H1 (cell line): ENCODE data around the gene ZNF483. TPM values are rescaled to one million over a fixed set of nuclear protein-coding genes. Genes with fewer than 3 reads are reported as not detected.

Source experiments
- CTCF ChIA-PET: fragments of 300-600 bp; sonication (Branson Sonifier 250); formaldehyde crosslinking; loops from one replicate; lab custom pipeline; 2021; ENCODE audit not compliant: partially characterized antibody; lab: Charles Lee
- POLR2A ChIA-PET: fragments of 300-600 bp; sonication (Branson Sonifier 250); formaldehyde crosslinking; loops from one replicate; lab custom pipeline; 2021; ENCODE audit warnings: inconsistent platforms; ENCODE audit not compliant: partially characterized antibody; lab: Charles Lee
- DNase-seq, 2 experiments: peaks; one replicate each; pipeline versions ENCODE4 v3.0.0 to v3.0.0-alpha.2; 2010 to 2022; ENCODE audit warnings: low spot score in 2 of 2, low read depth in 1 of 2, mixed read lengths in 1 of 2
- FAIRE-seq: peaks from 2 replicates; lab custom pipeline; 2011; peaks lifted over from hg19 to GRCh38; lab: Jason Lieb, UNC
- H2AFZ ChIP-seq: 2 replicates; pipeline ENCODE4 v1.8.1; 2012; ENCODE audit warnings: low read length, inconsistent platforms
- H2AK5ac ChIP-seq: 2 replicates; pipeline ENCODE4 v1.6.1; 2013; ENCODE audit warnings: low read depth, low read length
- H2BK120ac ChIP-seq: replicated peaks from 2 replicates; pipeline ENCODE3; 2013; ENCODE audit warnings: low read depth, low read length, inconsistent platforms
- H2BK12ac ChIP-seq: 2 replicates; pipeline ENCODE4 v1.6.1; 2013; ENCODE audit warnings: low read depth, low read length
- H2BK15ac ChIP-seq: 2 replicates; pipeline ENCODE4 v1.6.1; 2013; ENCODE audit warnings: low read length
- H2BK20ac ChIP-seq: 2 replicates; pipeline ENCODE4 v1.6.1; 2013; ENCODE audit warnings: low read length
- H2BK5ac ChIP-seq: 2 replicates; pipeline ENCODE4 v1.6.1; 2013; ENCODE audit warnings: low read depth, low read length
- H3K14ac ChIP-seq: 2 replicates; pipeline ENCODE4 v1.6.1; 2013; ENCODE audit warnings: inconsistent platforms; ENCODE audit not compliant: insufficient read length
- H3K18ac ChIP-seq: 2 replicates; pipeline ENCODE4 v1.6.1; 2013; ENCODE audit warnings: low read length; ENCODE audit errors: extremely low read depth
- H3K23ac ChIP-seq: 2 replicates; pipeline ENCODE4 v1.6.1; 2013; ENCODE audit warnings: inconsistent platforms; ENCODE audit not compliant: insufficient read length
- H3K23me2 ChIP-seq: 2 replicates; pipeline ENCODE4 v1.6.1; 2013; ENCODE audit warnings: low read depth, low read length
- H3K27ac ChIP-seq: 2 replicates; pipeline ENCODE4 v1.6.1; 2011; ENCODE audit warnings: low read depth, low read length, inconsistent platforms
- H3K27me3 ChIP-seq, 4 experiments: replicated peaks in 1 of 4; 1 replicate in 1 of 4; 2 replicates in 3 of 4; pipeline versions ENCODE4 v1.6.1 to v1.8.1; 2011 to 2013; ENCODE audit warnings: low read length in 3 of 4, mild to moderate bottlenecking in 3 of 4, inconsistent platforms in 2 of 4, mixed read lengths in 2 of 4, moderate library complexity in 1 of 4; ENCODE audit not compliant: control insufficient read depth in 3 of 4, insufficient read depth in 3 of 4; ENCODE audit errors: extremely low read depth in 1 of 4
- H3K36me3 ChIP-seq, 4 experiments: 2 replicates each; pipeline versions ENCODE4 v1.6.1 to v1.8.1; 2011 to 2013; ENCODE audit warnings: mild to moderate bottlenecking in 4 of 4, low read length in 3 of 4, moderate library complexity in 2 of 4, control low read depth in 1 of 4, inconsistent platforms in 1 of 4; ENCODE audit not compliant: insufficient read depth in 4 of 4, control insufficient read depth in 2 of 4
- H3K4ac ChIP-seq: replicated peaks from 2 replicates; pipeline ENCODE3; 2013; ENCODE audit warnings: low read length, low read depth, mixed read lengths, inconsistent platforms; ENCODE audit not compliant: insufficient read length
- H3K4me1 ChIP-seq, 4 experiments: replicated peaks in 1 of 4; 1 replicate in 1 of 4; 2 replicates in 3 of 4; pipeline versions ENCODE4 v1.6.1 to v1.8.1; 2011 to 2013; ENCODE audit warnings: low read length in 3 of 4, inconsistent platforms in 2 of 4, mixed read lengths in 1 of 4; ENCODE audit not compliant: insufficient read depth in 4 of 4, control insufficient read depth in 3 of 4
- H3K4me2 ChIP-seq, 2 experiments: 2 replicates each; pipeline versions ENCODE4 v1.6.1 to v1.8.1; 2011 to 2013; ENCODE audit warnings: low read depth in 2 of 2, low read length in 2 of 2, control low read depth in 1 of 2, inconsistent platforms in 1 of 2, mild to moderate bottlenecking in 1 of 2; ENCODE audit not compliant: insufficient read depth in 1 of 2
- H3K4me3 ChIP-seq, 4 experiments: fragments of 200-600, 300-600 bp in 1 of 4; sonication (generic), shearing (Covaris generic), sonication (Bioruptor Twin) in 1 of 4; 2 replicates each; pipeline versions ENCODE4 v1.5.1 to v1.8.1; 2011 to 2016; ENCODE audit warnings: low read length in 4 of 4, low read depth in 3 of 4, control low read depth in 2 of 4, inconsistent platforms in 2 of 4, mild to moderate bottlenecking in 2 of 4, mixed read lengths in 1 of 4, moderate library complexity in 1 of 4; ENCODE audit not compliant: insufficient read depth in 2 of 4; ENCODE audit errors: extremely low read depth in 1 of 4
- H3K56ac ChIP-seq: replicated peaks from 2 replicates; pipeline ENCODE3; 2013; ENCODE audit warnings: low read depth, mild to moderate bottlenecking, mixed read lengths, low read length, inconsistent platforms; ENCODE audit not compliant: insufficient read length
- H3K79me1 ChIP-seq: 2 replicates; pipeline ENCODE4 v1.6.1; 2013; ENCODE audit warnings: low read depth, low read length, control low read depth
- H3K79me2 ChIP-seq, 2 experiments: 2 replicates each; pipeline versions ENCODE4 v1.6.1 to v1.8.1; 2012 to 2013; ENCODE audit warnings: low read length in 2 of 2, mild to moderate bottlenecking in 2 of 2, inconsistent platforms in 1 of 2; ENCODE audit not compliant: insufficient read depth in 2 of 2, control insufficient read depth in 1 of 2
- H3K9ac ChIP-seq, 4 experiments: replicated peaks in 1 of 4; 1 replicate in 1 of 4; 2 replicates in 3 of 4; pipeline versions ENCODE4 v1.6.1 to v1.8.1; 2011 to 2013; ENCODE audit warnings: low read depth in 3 of 4, low read length in 3 of 4, control low read depth in 2 of 4, mild to moderate bottlenecking in 2 of 4, moderate library complexity in 2 of 4, inconsistent platforms in 1 of 4; ENCODE audit errors: extremely low read depth in 1 of 4
- H3K9me3 ChIP-seq, 2 experiments: 2 replicates each; pipeline versions ENCODE4 v1.6.1 to v1.8.1; 2012 to 2013; ENCODE audit warnings: mild to moderate bottlenecking in 2 of 2, moderate library complexity in 2 of 2, control low read depth in 1 of 2, inconsistent platforms in 1 of 2, low read depth in 1 of 2, low read length in 1 of 2, mixed read lengths in 1 of 2; ENCODE audit not compliant: insufficient read depth in 2 of 2
- H4K20me1 ChIP-seq, 2 experiments: replicated peaks in 1 of 2; 2 replicates each; pipeline versions ENCODE3 to v1.8.1; 2011 to 2013; ENCODE audit warnings: inconsistent platforms in 2 of 2, low read length in 2 of 2, mild to moderate bottlenecking in 1 of 2; ENCODE audit not compliant: insufficient read depth in 2 of 2, control insufficient read depth in 1 of 2
- H4K5ac ChIP-seq: 2 replicates; pipeline ENCODE4 v1.6.1; 2013; ENCODE audit warnings: low read length, low read depth, mixed read lengths, inconsistent platforms; ENCODE audit not compliant: insufficient read length
- H4K8ac ChIP-seq: 2 replicates; pipeline ENCODE4 v1.8.0; 2013; ENCODE audit warnings: mild to moderate bottlenecking, moderate library complexity, low read length, inconsistent platforms; ENCODE audit not compliant: insufficient read depth; ENCODE audit errors: extremely low read depth
- H4K91ac ChIP-seq: replicated peaks from 2 replicates; pipeline ENCODE3; 2013; ENCODE audit warnings: low read length, mixed read lengths, inconsistent platforms; ENCODE audit not compliant: insufficient read length
- BRCA1 ChIP-seq: IDR thresholded peaks from 2 replicates; pipeline ENCODE4 v1.6.1; 2012; ENCODE audit warnings: low read depth, low read length, improper control_type of control experiment
- CBX8 ChIP-seq: fragments of 300-800, 300-1000 bp; sonication (generic); IDR thresholded peaks from 2 replicates; pipeline ENCODE4 v1.7.1; 2016; ENCODE audit warnings: low read depth, low read length, borderline replicate concordance
- GABPA ChIP-seq: IDR thresholded peaks from 2 replicates; pipeline ENCODE4 v1.6.1; 2011; ENCODE audit warnings: mild to moderate bottlenecking, low read length, moderate library complexity, borderline replicate concordance; ENCODE audit not compliant: insufficient read depth
- SIX5 ChIP-seq: IDR thresholded peaks from 2 replicates; pipeline ENCODE4 v1.6.1; 2011; ENCODE audit warnings: mild to moderate bottlenecking, low read depth, low read length
- TAF7 ChIP-seq: optimal IDR thresholded peaks from 2 replicates; pipeline ENCODE3; 2011; ENCODE audit warnings: low read depth, mild to moderate bottlenecking, inconsistent platforms, low read length, moderate library complexity, borderline replicate concordance
- WGBS, 2 experiments: shearing (Covaris generic) in 1 of 2; methylation state at CpG; one replicate each; pipeline versions ENCODE4 v1.1.6 to v1.1.7; 2013 to 2015; ENCODE audit warnings: low lambda C conversion rate in 2 of 2, mixed read lengths in 2 of 2, inconsistent platforms in 1 of 2, low coverage in 1 of 2, missing lambda C conversion rate in 1 of 2; ENCODE audit not compliant: insufficient replicate concordance in 2 of 2, insufficient coverage in 1 of 2, insufficient read length in 1 of 2; ENCODE audit errors: extremely low coverage in 1 of 2, missing lambda C conversion rate in 1 of 2; 5-methylcytosine and 5-hydroxymethylcytosine counted together
- polyA plus RNA-seq, 7 experiments: library from polyadenylated mRNA; depleted of rRNA in 3 of 7; stranded (reverse) in 5 of 7; unstranded in 2 of 7; fragments of >200 nt in 5 of 7; fragments of 200-250 nt in 2 of 7; gene quantifications; 1 replicate in 5 of 7; 2 replicates in 1 of 7; 4 replicates in 1 of 7; pipeline versions ENCODE4 v1.2.1 to v1.2.3, GENCODE V29; 2011 to 2013; ENCODE audit warnings: missing spikeins in 2 of 7, mixed read lengths in 2 of 7
- total RNA-seq: library from RNA; stranded (reverse); fragmentation: NEBNext Ultra II Directional; extraction: Animal tissue kit (Norgen Biotek cat#: 25700); gene quantifications from 2 replicates; pipeline ENCODE4 v1.2.1, GENCODE V29; 2021

ZNF483 gene
- total and polyA plus RNA-seq, 2 of the 8 experiments (the other 6 are each of a cell fraction or from before 2014, with no cell fraction given) = 4.8 to 83.8 TPM

- Histone ChIP-seq H4K20me1 (no peaks in the 10 kb centered on the region), H2BK12ac (no peak overlapping the region), H3K79me1 (no peaks in the 10 kb centered on the region), H3K79me2 (no peaks in the 10 kb centered on the region), H3K56ac (no peak overlapping the region), H3K23me2 (no peaks in the 10 kb centered on the region), H4K5ac (no peak overlapping the region), H3K4me1 (no peaks in the 10 kb centered on the region), H2BK120ac (no peak overlapping the region), H3K14ac (no peak overlapping the region), H4K91ac (no peak overlapping the region), H3K23ac (no peak overlapping the region), H3K27me3 (no peaks in the 10 kb centered on the region; a peak in 1 of 7 replicates), H3K4ac (no peak overlapping the region), H3K18ac (no peak overlapping the region), H2BK20ac (no peak overlapping the region), H3K27ac (no peak overlapping the region), H3K4me3 (no peak overlapping the region), H4K8ac (no peak overlapping the region), H2BK15ac (no peak overlapping the region), H2BK5ac (no peak overlapping the region), H2AFZ (no peak overlapping the region), H2AK5ac (no peak overlapping the region), H3K4me2 (no peak overlapping the region), H3K9ac (no peak overlapping the region), H3K9me3 (peaks cover 0 to 3% of the 10 kb centered on the region in 2 experiments; a peak in 1 of 4 replicates), H3K36me3 (no peaks in the 10 kb centered on the region)
- POLR2A ChIA-PET = interaction anchor here (1.1 kb wide), 1 partner anchor 15 kb away, joined by 4 read pairs; the partner anchor contains the start of gene DNAJC25
- WGBS, 2 experiments = 86% methylated on average over 3 of the region's 3 CpGs; no CpG with 5 or more reads in 1 of the 2 experiments
- FAIRE-seq (no peak), DNase-seq (no peak)
- CTCF ChIA-PET = interaction anchor here (1.5 to 1.7 kb wide), 2 partner anchors 17 to 132 kb away, joined by 3 to 11 read pairs; partner anchors contain the start of gene PTGR1
- TF ChIP-seq GABPA (no peak), CBX8 (no peak), TAF7 (no peak), SIX5 (no peak), BRCA1 (no peak)
These were observed 90.9 kb downstream of the ZNF483 start for GRCh38 chr9:111615928-111616327.
